ENCODE measurements around the gene MCC.

GRCh38 chr5:113068559-113068958 is 419.7 kb downstream of the MCC start:
- TF ChIP-seq CTCF (IDR thresholded peaks at IDR 0.05) (no peak), POLR2A (IDR thresholded peaks at IDR 0.05) (no peak)

Data from uterus (tissue), 2 donors.